Measurements from ENCODE around the gene ADGRG3. TPM values are rescaled to one million over a fixed set of nuclear protein-coding genes. Genes with fewer than 3 reads are reported as not detected.
A peak's percentile ranks its signal among the peaks of the same experiment; 100 is the strongest.

ADGRG3 gene
- polyA plus RNA-seq, 1 donor (not counting 4 experiments of a cell fraction or from before 2014, with no cell fraction given) = not detected

DNA sequence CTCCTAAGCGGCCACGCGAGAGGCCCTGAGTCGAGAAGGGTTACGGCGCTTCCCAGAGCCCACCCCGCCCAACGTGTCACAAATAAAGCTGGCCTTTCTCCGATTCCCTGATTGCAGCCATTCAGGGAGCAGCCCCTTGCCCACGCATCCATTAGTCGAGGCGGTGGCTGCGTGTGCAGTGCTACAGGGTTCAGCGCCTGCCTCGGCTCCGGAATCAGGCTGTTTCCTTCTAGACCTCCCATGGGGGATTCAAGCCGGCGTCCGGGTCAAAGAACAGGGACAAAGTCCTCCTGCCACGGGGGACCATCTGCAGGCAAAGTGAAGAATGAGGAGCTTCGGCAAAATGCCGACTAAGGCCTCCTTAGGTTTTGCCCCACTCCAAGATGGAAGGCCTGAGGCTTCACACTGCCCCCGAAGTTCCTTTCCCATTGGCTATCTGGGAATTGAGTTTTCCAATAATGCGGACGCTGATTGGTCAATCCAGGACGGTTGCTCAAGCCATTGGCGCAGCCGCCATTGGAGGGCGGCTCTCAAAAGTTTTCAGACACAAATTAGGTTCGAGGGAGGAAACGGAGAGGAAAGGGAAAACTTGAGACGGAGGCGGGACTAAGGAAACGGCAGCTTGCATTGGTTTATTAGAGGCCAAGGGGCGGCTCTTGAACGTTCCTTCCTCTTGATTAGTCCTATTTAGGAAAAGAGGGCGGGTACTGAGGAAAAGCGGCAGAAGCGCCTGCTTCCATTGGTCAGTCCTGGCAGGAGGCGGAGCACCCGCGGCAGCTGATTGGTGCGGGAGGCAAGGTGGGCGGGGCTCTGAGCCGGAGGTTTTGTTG, 67.0 kb downstream of the ADGRG3 start:
- Histone ChIP-seq H3K9me1 (ENCODE audit: control insufficient read depth, extremely low read depth, insufficient read depth, low read length) (no peaks in the 10 kb centered on the region), H3K36me3 (ENCODE audit: control insufficient read depth in 2 of 2, extremely low read depth in 1 of 2, insufficient read depth in 2 of 2, low read length in 2 of 2) (peaks cover 0 to 7% of the 10 kb centered on the region in 2 experiments), H2AFZ (ENCODE audit: control insufficient read depth, low read length) (peak overlapping the region; percentile 94), H3K4me2 (ENCODE audit: control insufficient read depth, extremely low read depth, insufficient read depth, low read depth, low read length) (peak overlapping the region; percentile 99), H3K4me3 (ENCODE audit: control insufficient read depth in 2 of 3, extremely low read depth in 1 of 3, insufficient read depth in 2 of 3, low read depth in 1 of 3, low read length in 3 of 3) (peak overlapping the region; percentile 85 to 99 (median 92)), H3K4me1 (ENCODE audit: control insufficient read depth, extremely low read depth, insufficient read depth, low read length) (peaks cover 25% of the 10 kb centered on the region), H3K79me2 (ENCODE audit: control insufficient read depth, insufficient read depth, low read length) (peaks cover 4% of the 10 kb centered on the region), H3K27me3 (ENCODE audit: control insufficient read depth, extremely low read depth, insufficient read depth, low read length) (no peaks in the 10 kb centered on the region), H4K20me1 (ENCODE audit: control insufficient read depth, extremely low read depth, insufficient read depth, low read length) (no peaks in the 10 kb centered on the region), H3K27ac (ENCODE audit: control insufficient read depth, insufficient read depth, low read length) (peak overlapping the region; percentile 93), H3K9me3 (ENCODE audit: control insufficient read depth, low read depth, low read length) (no peaks in the 10 kb centered on the region), H3K9ac (ENCODE audit: control insufficient read depth, extremely low read depth, insufficient read depth, low read length) (peak overlapping the region; percentile 97)
- FAIRE-seq = peak; percentile 90
- DNase-seq (ENCODE audit: low read depth, low spot score) = peak; percentile 99
- TF ChIP-seq, protein P1, sequence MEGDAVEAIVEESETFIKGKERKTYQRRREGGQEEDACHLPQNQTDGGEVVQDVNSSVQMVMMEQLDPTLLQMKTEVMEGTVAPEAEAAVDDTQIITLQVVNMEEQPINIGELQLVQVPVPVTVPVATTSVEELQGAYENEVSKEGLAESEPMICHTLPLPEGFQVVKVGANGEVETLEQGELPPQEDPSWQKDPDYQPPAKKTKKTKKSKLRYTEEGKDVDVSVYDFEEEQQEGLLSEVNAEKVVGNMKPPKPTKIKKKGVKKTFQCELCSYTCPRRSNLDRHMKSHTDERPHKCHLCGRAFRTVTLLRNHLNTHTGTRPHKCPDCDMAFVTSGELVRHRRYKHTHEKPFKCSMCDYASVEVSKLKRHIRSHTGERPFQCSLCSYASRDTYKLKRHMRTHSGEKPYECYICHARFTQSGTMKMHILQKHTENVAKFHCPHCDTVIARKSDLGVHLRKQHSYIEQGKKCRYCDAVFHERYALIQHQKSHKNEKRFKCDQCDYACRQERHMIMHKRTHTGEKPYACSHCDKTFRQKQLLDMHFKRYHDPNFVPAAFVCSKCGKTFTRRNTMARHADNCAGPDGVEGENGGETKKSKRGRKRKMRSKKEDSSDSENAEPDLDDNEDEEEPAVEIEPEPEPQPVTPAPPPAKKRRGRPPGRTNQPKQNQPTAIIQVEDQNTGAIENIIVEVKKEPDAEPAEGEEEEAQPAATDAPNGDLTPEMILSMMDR (optimal IDR thresholded peaks at IDR 0.05 in 1 of 3, IDR thresholded peaks at IDR 0.05 in 1 of 3, conservative IDR thresholded peaks at IDR 0.05 in 1 of 3; ENCODE audit: extremely low read depth in 1 of 3, insufficient read depth in 2 of 3, low read length in 3 of 3) = no peak
- no peak for TF ChIP-seq EZH2 (IDR thresholded peaks at IDR 0.05; ENCODE audit: low read length)
- dilution Hi-C loops (cut with MboI; ENCODE audit: extremely low pct_ligation_motif_present, low sequenced_read_pairs) = no loop called here

DNA sequence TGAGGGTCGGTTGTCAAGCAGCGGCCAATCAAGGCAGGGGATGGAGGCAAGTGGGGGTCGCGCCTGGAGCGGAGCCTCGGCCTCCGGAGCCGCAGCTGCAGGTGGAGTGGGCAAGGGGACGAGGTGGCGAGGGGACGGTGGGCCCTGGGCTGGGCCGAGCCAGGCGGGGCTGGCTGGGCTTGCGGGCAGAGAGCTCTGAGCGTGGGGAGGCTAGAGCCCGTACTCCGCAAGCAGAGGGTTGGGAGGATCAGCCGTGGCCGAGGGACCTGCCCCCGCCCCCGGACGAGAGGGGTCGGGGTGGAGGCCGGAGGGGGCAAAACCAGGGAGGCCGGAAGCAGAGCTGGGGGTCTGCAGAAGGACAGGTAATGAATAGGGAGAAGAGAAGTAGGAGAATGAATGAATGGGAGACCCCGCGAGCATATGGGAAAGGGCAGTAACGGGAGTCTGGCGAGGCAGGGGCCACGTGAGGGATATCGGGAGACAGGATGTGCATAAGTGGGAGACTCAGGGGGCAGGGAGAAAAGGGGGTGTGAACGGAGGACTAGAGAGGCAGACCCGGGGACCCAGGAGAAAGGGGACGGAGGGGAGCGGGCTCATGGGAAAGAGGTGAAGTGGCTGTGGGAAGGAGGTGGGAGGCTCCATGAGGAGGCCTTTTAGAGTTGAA, 67.8 kb downstream of the ADGRG3 start, which contains the start of gene KATNB1:
Gene KATNB1, plus strand, starts transcription at position 16 of the 664 bp plus-strand sequence. CDS start 1,474 bp downstream, outside the sequence.
- Histone ChIP-seq H3K27me3 (ENCODE audit: control insufficient read depth, extremely low read depth, insufficient read depth, low read length) (no peaks in the 10 kb centered on the region), H3K4me3 (ENCODE audit: control insufficient read depth in 2 of 3, extremely low read depth in 1 of 3, insufficient read depth in 2 of 3, low read depth in 1 of 3, low read length in 3 of 3) (peak within 1 kb of the TSS; percentile 85 to 99 (median 92)), H3K79me2 (ENCODE audit: control insufficient read depth, insufficient read depth, low read length) (peaks cover 4% of the 10 kb centered on the region), H3K4me2 (ENCODE audit: control insufficient read depth, extremely low read depth, insufficient read depth, low read depth, low read length) (peak within 1 kb of the TSS; percentile 99), H3K9me1 (ENCODE audit: control insufficient read depth, extremely low read depth, insufficient read depth, low read length) (no peaks in the 10 kb centered on the region), H2AFZ (ENCODE audit: control insufficient read depth, low read length) (peak within 1 kb of the TSS; percentile 94), H3K36me3 (ENCODE audit: control insufficient read depth in 2 of 2, extremely low read depth in 1 of 2, insufficient read depth in 2 of 2, low read length in 2 of 2) (peaks cover 0 to 7% of the 10 kb centered on the region in 2 experiments), H3K27ac (ENCODE audit: control insufficient read depth, insufficient read depth, low read length) (peak within 1 kb of the TSS; percentile 93), H3K9me3 (ENCODE audit: control insufficient read depth, low read depth, low read length) (no peaks in the 10 kb centered on the region), H3K9ac (ENCODE audit: control insufficient read depth, extremely low read depth, insufficient read depth, low read length) (peak within 1 kb of the TSS; percentile 97), H4K20me1 (ENCODE audit: control insufficient read depth, extremely low read depth, insufficient read depth, low read length) (no peaks in the 10 kb centered on the region), H3K4me1 (ENCODE audit: control insufficient read depth, extremely low read depth, insufficient read depth, low read length) (peaks cover 33% of the 10 kb centered on the region)
- dilution Hi-C loops (cut with MboI; ENCODE audit: extremely low pct_ligation_motif_present, low sequenced_read_pairs) = no loop called here
- TF ChIP-seq EZH2 (IDR thresholded peaks at IDR 0.05; ENCODE audit: low read length) = no peak
- TF ChIP-seq, protein P1 (optimal IDR thresholded peaks at IDR 0.05 in 1 of 3, IDR thresholded peaks at IDR 0.05 in 1 of 3, conservative IDR thresholded peaks at IDR 0.05 in 1 of 3; ENCODE audit: extremely low read depth in 1 of 3, insufficient read depth in 2 of 3, low read length in 3 of 3) = no peak
- DNase-seq (ENCODE audit: low read depth, low spot score) (no peak), FAIRE-seq (no peak)
